PC-9 (cell line): ENCODE measurements around the gene DOCK2. TPM values are rescaled to one million over a fixed set of nuclear protein-coding genes. Genes with fewer than 3 reads are reported as not detected.

Experiments used
- BruUV-seq: library from RNA; stranded (reverse); fragments of 400-500 nt; replicated peaks from 2 replicates; lab custom pipeline; 2021; lab: Mats Ljungman, UMichigan
- CTCF ChIA-PET: fragments of 300-600 bp; sonication (Branson Sonifier 250); formaldehyde crosslinking; loops from one replicate; lab custom pipeline; 2022; ENCODE audit warnings: antibody characterized with exemption; lab: Charles Lee
- POLR2A ChIA-PET: fragments of 300-600 bp; sonication (Branson Sonifier 250); formaldehyde crosslinking; loops from one replicate; lab custom pipeline; 2022; ENCODE audit warnings: antibody characterized with exemption; ENCODE audit not compliant: unreplicated experiment; lab: Charles Lee
- DNase-seq, 2 experiments: peaks; one replicate each; pipeline versions ENCODE4 v3.0.0 to v3.0.0-alpha.2; 2015 to 2022; ENCODE audit warnings: mixed read lengths in 1 of 2
- H2AFZ ChIP-seq: fragments of 200-600 bp; sonication (generic); 2 replicates; pipeline ENCODE4 v1.8.1; 2017; ENCODE audit warnings: antibody characterized with exemption
- H3F3A ChIP-seq: fragments of 200-600 bp; sonication (generic); 2 replicates; pipeline ENCODE4 v1.8.1; 2017; ENCODE audit warnings: antibody characterized with exemption, mild to moderate bottlenecking, low read depth; ENCODE audit not compliant: insufficient read depth
- H3K27ac ChIP-seq: fragments of 200-600 bp; sonication (generic); 2 replicates; pipeline ENCODE4 v1.6.1; 2016; ENCODE audit warnings: mixed run types
- H3K27me3 ChIP-seq: fragments of 200-600 bp; sonication (generic); 2 replicates; pipeline ENCODE4 v1.6.1; 2016; ENCODE audit warnings: low read depth, mixed run types; ENCODE audit not compliant: insufficient read depth
- H3K36me3 ChIP-seq: fragments of 200-600 bp; sonication (generic); 2 replicates; pipeline ENCODE4 v1.6.1; 2016; ENCODE audit warnings: low read depth, mixed run types
- H3K4me1 ChIP-seq: fragments of 200-600 bp; sonication (generic); replicated peaks from 2 replicates; pipeline ENCODE4 v1.6.1; 2016; ENCODE audit warnings: mixed run types; ENCODE audit not compliant: insufficient read depth
- H3K4me2 ChIP-seq: fragments of 200-600 bp; sonication (generic); 2 replicates; pipeline ENCODE4 v1.6.1; 2017; ENCODE audit warnings: mixed run types
- H3K4me3 ChIP-seq: fragments of 200-600 bp; sonication (generic); 2 replicates; pipeline ENCODE4 v1.6.1; 2016; ENCODE audit warnings: mixed run types
- H3K79me2 ChIP-seq: fragments of 200-600 bp; sonication (generic); 2 replicates; pipeline ENCODE4 v1.6.1; 2017; ENCODE audit warnings: low read depth, mixed run types
- H3K9me2 ChIP-seq: fragments of 200-600 bp; sonication (generic); 2 replicates; pipeline ENCODE4 v1.8.1; 2017; ENCODE audit warnings: mild to moderate bottlenecking; ENCODE audit not compliant: insufficient read depth
- H3K9me3 ChIP-seq: fragments of 200-600 bp; sonication (generic); 2 replicates; pipeline ENCODE4 v1.8.1; 2016; ENCODE audit warnings: low read depth; ENCODE audit not compliant: insufficient read depth
- H4K20me1 ChIP-seq: fragments of 200-600 bp; sonication (generic); 2 replicates; pipeline ENCODE4 v1.8.1; 2017; ENCODE audit not compliant: insufficient read depth
- CTCF ChIP-seq: fragments of 200-600 bp; sonication (generic); conservative IDR thresholded peaks from 2 replicates; pipeline ENCODE4 v1.6.1; 2017; ENCODE audit warnings: mixed run types, antibody characterized with exemption, mild to moderate bottlenecking, moderate library complexity
- EZH2 ChIP-seq: fragments of 200-600 bp; sonication (generic); IDR thresholded peaks from 2 replicates; pipeline ENCODE4 v1.8.0; 2017; ENCODE audit warnings: antibody characterized with exemption, low read depth
- intact Hi-C: fragments of 100-400 bp; cut with micrococcal nuclease; formaldehyde crosslinking; loops from one replicate; pipeline ENCODE4 v1.10.0; 2022; ENCODE audit not compliant: unreplicated experiment
- total RNA-seq: library from RNA; stranded (reverse); gene quantifications from 2 replicates; pipeline ENCODE4 v1.2.3, GENCODE V29; 2021

Gene DOCK2
- total RNA-seq, 1 experiment from 2014 or later: 0.41 TPM

DNA sequence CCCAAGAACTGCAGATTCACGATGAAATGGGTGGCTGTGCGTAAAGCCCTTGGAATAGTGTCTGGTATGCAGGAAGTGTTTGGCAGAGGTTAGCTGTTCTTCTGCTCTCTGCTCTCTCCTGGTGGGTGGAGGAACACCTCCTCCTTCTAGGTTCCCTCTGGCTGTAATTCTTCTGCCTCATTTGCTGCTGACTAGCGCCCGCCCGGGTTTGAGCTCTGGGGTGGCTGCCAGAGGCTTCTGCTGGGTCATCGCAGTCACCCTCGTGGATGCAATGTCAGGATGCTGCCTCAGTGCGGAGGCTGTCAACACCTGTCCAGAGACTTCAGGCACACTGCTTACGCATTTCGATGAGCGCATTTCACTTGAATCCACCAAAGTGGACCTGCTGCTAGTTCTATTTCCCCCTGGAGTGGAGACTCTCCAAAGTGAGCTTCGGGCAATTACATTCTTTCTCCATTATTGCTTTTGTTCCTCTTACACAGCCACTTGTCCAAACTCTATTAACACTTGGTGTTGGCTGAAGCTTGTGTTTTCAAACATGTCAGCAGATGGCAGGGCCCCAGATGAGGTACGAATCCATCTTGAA, 11.7 kb downstream of the DOCK2 start:
- Histone ChIP-seq H3K4me2 (no peak overlapping the region), H3K79me2 (no peaks in the 10 kb centered on the region), H3K4me3 (no peak overlapping the region), H3K9me2 (no peaks in the 10 kb centered on the region), H3K4me1 (no peaks in the 10 kb centered on the region), H3F3A (no peaks in the 10 kb centered on the region), H4K20me1 (no peaks in the 10 kb centered on the region), H3K27me3 (no peaks in the 10 kb centered on the region), H3K36me3 (no peaks in the 10 kb centered on the region), H3K9me3 (no peaks in the 10 kb centered on the region), H3K27ac (no peak overlapping the region), H2AFZ (no peak overlapping the region)
- TF ChIP-seq EZH2: no peak
- no peak for TF ChIP-seq CTCF
- no TSS peak for BruUV-seq
- intact Hi-C loops: no loop called here
- POLR2A ChIA-PET: no interaction called here
- CTCF ChIA-PET: no interaction called here
- DNase-seq: peak in 1 of 2 experiments; percentile 17

DNA sequence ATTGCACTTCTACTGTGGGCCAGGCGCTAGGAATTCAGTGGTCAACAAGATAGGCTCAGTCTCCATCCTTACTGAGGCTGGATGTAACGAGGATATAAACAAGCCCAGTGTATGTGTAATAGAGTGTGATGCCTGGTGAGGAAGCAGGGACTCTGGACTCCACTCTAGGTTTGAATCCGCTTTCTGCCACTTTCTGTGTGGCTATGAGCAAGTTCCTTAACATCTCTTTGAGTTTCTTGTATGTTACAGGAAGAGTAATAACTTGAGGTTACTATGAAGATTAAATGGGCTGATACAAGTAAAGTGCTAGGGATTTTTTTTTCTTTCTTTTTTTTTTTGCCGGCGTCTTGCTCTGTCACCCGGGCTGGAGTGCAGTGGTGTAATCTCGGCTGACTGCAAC, 12.4 kb downstream of the DOCK2 start:
- Histone ChIP-seq H3K4me1 (no peaks in the 10 kb centered on the region), H2AFZ (no peak overlapping the region), H3K36me3 (no peaks in the 10 kb centered on the region), H3K4me3 (no peak overlapping the region), H3K9me3 (no peaks in the 10 kb centered on the region), H4K20me1 (no peaks in the 10 kb centered on the region), H3K9me2 (no peaks in the 10 kb centered on the region), H3K27ac (no peak overlapping the region), H3K27me3 (no peaks in the 10 kb centered on the region), H3K79me2 (no peaks in the 10 kb centered on the region), H3K4me2 (no peak overlapping the region), H3F3A (no peaks in the 10 kb centered on the region)
- ChIA-PET POLR2A (no interaction called here), CTCF (no interaction called here)
- TF ChIP-seq EZH2 (no peak), CTCF (no peak)
- BruUV-seq: no TSS peak
- intact Hi-C loops: no loop called here
- DNase-seq: no peak

- no peak overlapping the region for H3K4me2 ChIP-seq
- BruUV-seq: no TSS peak
These were observed 13.7 kb downstream of the DOCK2 start for GRCh38 chr5:169650701-169651331.

More at GRCh38 chr5:169650701-169651331, 13.7 kb downstream of the DOCK2 start:
- TF ChIP-seq CTCF (no peak), EZH2 (no peak)
- Histone ChIP-seq H3K9me3 (no peaks in the 10 kb centered on the region), H3K9me2 (no peaks in the 10 kb centered on the region), H4K20me1 (no peaks in the 10 kb centered on the region), H3K79me2 (no peaks in the 10 kb centered on the region), H3K36me3 (no peaks in the 10 kb centered on the region), H3F3A (no peaks in the 10 kb centered on the region), H3K27me3 (no peaks in the 10 kb centered on the region), H3K4me1 (no peaks in the 10 kb centered on the region), H2AFZ (no peak overlapping the region), H3K27ac (no peak overlapping the region), H3K4me3 (no peak overlapping the region)
- ChIA-PET CTCF (no interaction called here), POLR2A (no interaction called here)
- intact Hi-C loops: no loop called here
- no peak for DNase-seq
